IPS-18c (cell line): Measurements from ENCODE around the gene CCNL2.
A peak's percentile ranks its signal among the peaks of the same experiment; 100 is the strongest.
"Not testable (repeated sequence)": the region's sequence is repeated elsewhere in the genome, so short reads cannot be mapped to it uniquely, and the experiment has no call there.

Experiments
- H3K4me3 ChIP-seq: 2 replicates; pipeline ENCODE4 v1.7.0; 2013; ENCODE audit warnings: low read depth, mild to moderate bottlenecking, low read length, moderate library complexity; ENCODE audit not compliant: insufficient read depth
- H3K9me3 ChIP-seq: one replicate; pipeline ENCODE4 v1.6.1; 2013; ENCODE audit warnings: mild to moderate bottlenecking, low read length, moderate library complexity; ENCODE audit not compliant: control insufficient read depth, insufficient read depth

The CCNL2 gene

DNA sequence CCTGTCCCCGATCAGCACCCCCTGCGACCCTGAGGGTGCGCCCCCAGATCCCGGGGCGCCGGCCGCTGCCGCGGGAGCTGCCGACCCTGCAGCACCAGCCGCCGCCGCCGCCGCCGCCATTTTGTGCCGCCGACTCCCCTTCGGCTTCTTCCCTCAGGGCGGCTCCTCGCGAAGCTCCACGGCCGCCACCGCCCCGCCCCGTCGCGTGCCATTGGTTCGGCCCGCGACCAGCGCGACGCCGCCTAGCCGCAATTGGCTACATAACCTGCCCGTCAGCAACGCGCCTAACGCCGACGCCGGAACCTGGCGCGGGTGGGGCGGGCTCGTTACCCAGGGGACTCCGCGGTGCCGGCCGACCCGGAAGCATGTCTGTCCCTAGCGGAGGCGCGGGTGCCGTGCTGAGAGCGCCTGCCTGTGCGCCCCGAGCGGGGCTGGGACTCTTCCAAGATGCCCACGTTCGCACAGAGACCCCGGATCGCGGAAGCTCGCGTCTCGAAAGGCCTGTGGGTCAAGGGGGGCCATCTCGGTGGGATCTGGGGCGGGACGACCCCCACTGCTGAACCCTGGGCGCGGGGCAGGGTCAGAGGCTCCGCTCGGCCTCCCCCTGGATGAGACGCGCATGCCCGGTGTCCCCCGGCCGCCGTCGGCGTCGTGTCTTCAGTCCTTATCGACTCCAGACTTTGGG lies at the start of gene CCNL2:
TSS of gene CCNL2 (minus strand) at position 149 of the 685 bp plus-strand sequence. CDS start at position 120, 29 bp downstream.
- H3K9me3 ChIP-seq, result no peaks in the 10 kb centered on the region
- peak within 1 kb of the TSS; percentile 93 for H3K4me3 ChIP-seq

DNA sequence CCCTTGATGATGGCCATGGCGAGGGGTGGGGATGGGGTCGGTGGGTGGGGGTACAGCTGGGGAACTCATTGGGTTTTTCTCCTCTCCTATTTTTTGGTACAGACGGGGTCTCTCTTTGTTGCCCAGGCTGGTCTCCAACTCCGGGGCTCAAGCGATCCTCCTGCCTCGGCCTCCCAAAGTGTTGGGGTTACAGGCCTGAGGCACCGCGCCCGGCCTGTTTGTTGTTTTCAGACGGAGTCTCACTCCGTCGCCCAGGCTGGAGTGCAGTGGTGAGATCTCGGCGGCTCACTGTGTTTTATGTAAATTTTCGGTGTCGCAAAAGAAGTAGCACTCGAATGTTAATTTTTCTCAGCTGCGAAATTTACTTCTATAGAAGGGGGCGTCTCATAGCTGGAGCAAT lies 47.5 kb upstream of the CCNL2 start:
- not testable (repeated sequence) for H3K4me3 ChIP-seq, H3K9me3 ChIP-seq

DNA sequence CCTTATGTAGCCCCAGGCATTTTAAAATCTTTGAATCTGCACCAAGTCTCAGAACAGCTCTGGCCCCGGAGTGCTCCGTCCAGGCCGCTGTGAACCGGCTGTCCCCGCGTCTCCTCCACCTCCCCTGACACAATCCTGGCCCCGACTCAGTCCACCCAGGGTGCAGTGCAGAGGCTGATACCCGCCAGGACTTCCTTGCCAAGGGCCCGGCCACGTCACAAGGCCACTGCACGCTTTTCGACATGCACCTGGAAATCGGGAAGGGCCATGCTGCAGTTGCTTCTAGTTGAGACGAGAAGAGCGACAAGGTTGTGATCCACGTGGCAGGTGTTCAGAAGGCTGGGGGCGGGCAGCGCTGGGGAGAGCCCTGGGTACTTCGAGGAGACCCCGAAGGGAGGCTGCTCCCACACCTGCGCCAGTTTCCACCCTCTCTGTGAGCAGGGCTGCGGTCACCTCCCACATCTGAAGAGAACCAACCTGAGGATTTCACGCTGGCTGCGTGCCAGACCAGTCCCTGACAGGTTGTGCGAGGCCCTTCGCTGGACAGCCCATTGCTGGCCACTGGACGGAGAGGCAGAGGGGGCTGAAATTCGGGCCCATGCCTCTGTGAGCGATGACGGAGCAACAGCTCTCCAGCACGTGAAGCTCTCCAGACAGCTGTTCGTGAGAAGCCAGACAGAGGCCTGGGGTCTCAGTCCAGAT lies 43.1 kb upstream of the CCNL2 start:
- Histone ChIP-seq H3K9me3 (no peaks in the 10 kb centered on the region), H3K4me3 (no peak overlapping the region)

GRCh38 chr1:1441002-1441888 lies 42.1 kb upstream of the CCNL2 start:
- no peaks in the 10 kb centered on the region for H3K9me3 ChIP-seq
- H3K4me3 ChIP-seq, result no peak overlapping the region

GRCh38 chr1:1440262-1441001 lies 41.3 kb upstream of the CCNL2 start:
- Histone ChIP-seq H3K9me3 (no peaks in the 10 kb centered on the region), H3K4me3 (no peak overlapping the region)

GRCh38 chr1:1439546-1440261 lies 40.6 kb upstream of the CCNL2 start:
- Histone ChIP-seq H3K4me3 (no peak overlapping the region), H3K9me3 (no peaks in the 10 kb centered on the region)

GRCh38 chr1:1438531-1439381 lies 39.6 kb upstream of the CCNL2 start:
- H3K4me3 ChIP-seq, result no peak overlapping the region

GRCh38 chr1:1437904-1438376 lies 38.8 kb upstream of the CCNL2 start:
- H3K4me3 ChIP-seq, result no peak overlapping the region

More at GRCh38 chr1:1438531-1439381, 39.6 kb upstream of the CCNL2 start:
- H3K9me3 ChIP-seq, result no peaks in the 10 kb centered on the region

DNA sequence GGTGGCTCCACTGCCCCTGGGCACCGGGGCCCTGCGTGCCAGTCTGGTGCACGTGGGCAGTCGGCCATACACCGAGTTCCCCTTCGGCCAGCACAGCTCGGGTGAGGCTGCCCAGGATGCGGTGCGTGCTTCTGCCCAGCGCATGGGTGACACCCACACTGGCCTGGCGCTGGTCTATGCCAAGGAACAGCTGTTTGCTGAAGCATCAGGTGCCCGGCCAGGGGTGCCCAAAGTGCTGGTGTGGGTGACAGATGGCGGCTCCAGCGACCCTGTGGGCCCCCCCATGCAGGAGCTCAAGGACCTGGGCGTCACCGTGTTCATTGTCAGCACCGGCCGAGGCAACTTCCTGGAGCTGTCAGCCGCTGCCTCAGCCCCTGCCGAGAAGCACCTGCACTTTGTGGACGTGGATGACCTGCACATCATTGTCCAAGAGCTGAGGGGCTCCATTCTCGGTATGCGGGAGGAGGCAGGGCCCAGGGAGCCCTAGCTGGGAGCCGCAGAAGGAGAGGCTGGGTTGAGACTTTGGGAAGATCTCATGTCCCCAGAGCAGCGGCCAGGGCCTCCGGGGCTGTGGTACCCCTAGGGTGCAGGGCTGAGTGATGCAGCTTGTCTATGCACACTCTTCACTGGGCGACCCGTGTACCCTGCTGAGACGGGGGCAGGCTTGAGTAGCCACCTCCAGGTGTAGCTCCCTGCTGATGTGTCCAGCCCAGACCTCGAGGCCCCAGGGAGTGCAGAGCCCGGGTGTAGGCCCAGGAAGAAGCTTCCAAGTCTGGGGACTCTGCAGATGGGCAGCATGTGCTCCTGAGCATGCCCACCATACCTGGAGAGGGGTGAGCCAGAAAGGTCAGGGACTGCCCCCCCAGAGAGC lies 38.1 kb upstream of the CCNL2 start:
- Histone ChIP-seq H3K4me3 (no peak overlapping the region), H3K9me3 (no peaks in the 10 kb centered on the region)

More at GRCh38 chr1:1437904-1438376, 38.8 kb upstream of the CCNL2 start:
- H3K9me3 ChIP-seq, result no peaks in the 10 kb centered on the region

- no peaks in the 10 kb centered on the region for H3K9me3 ChIP-seq
- H3K4me3 ChIP-seq, result peak overlapping the region; percentile 62
Observed at GRCh38 chr1:1436630-1437032, 37.5 kb upstream of the CCNL2 start.

- Histone ChIP-seq H3K9me3 (no peaks in the 10 kb centered on the region), H3K4me3 (peak overlapping the region; percentile 62)
Observed at GRCh38 chr1:1435911-1436629, 36.9 kb upstream of the CCNL2 start.

GRCh38 chr1:1435106-1435903 lies 36.2 kb upstream of the CCNL2 start, which contains the start of gene VWA1:
Gene VWA1 (plus strand): TSS chr1:1435690. CDS start chr1:1435749, 59 bp downstream.
- H3K9me3 ChIP-seq, result no peaks in the 10 kb centered on the region
- peak within 1 kb of the TSS; percentile 62 for H3K4me3 ChIP-seq

- Histone ChIP-seq H3K4me3 (peak overlapping the region; percentile 62), H3K9me3 (no peaks in the 10 kb centered on the region)
Observed at GRCh38 chr1:1434824-1435105, 35.6 kb upstream of the CCNL2 start.
